HG02763 (cell line): ENCODE data around the gene AHNAK2.
A peak's percentile ranks its signal among the peaks of the same experiment; 100 is the strongest.
"Not testable (repeated sequence)": the region's sequence is repeated elsewhere in the genome, so short reads cannot be mapped to it uniquely, and the experiment has no call there.

Experiments used
- ATAC-seq: cut with Tn5 transposase; IDR thresholded peaks from one replicate; pipeline ENCODE4 v1.9.1; 2021; ENCODE audit warnings: mild to moderate bottlenecking, moderate library complexity; ENCODE audit not compliant: unreplicated experiment

AHNAK2 gene

GRCh38 chr14:104928391-104929133 is 49.6 kb downstream of the AHNAK2 start:
- ATAC-seq = no peak

GRCh38 chr14:104927901-104928300 is 50.3 kb downstream of the AHNAK2 start:
- ATAC-seq = no peak

GRCh38 chr14:104927432-104927816 is 50.8 kb downstream of the AHNAK2 start:
- no peak for ATAC-seq

GRCh38 chr14:104926619-104927431 is 51.3 kb downstream of the AHNAK2 start:
- peak; percentile 77 for ATAC-seq

- no peak for ATAC-seq
These were observed 52.1 kb downstream of the AHNAK2 start for GRCh38 chr14:104925855-104926609.

- ATAC-seq = no peak
These were observed 52.8 kb downstream of the AHNAK2 start for GRCh38 chr14:104925214-104925854.

- no peak for ATAC-seq
These were observed 53.6 kb downstream of the AHNAK2 start, which contains the start of gene PLD4 for GRCh38 chr14:104924421-104925213. Gene PLD4 (plus strand): TSS chr14:104924879. CDS start chr14:104927141, 2,262 bp downstream.

- no peak for ATAC-seq
These were observed 54.3 kb downstream of the AHNAK2 start for GRCh38 chr14:104923640-104924420.

- ATAC-seq = no peak
These were observed 58.2 kb downstream of the AHNAK2 start for GRCh38 chr14:104919993-104920315.

- ATAC-seq = not testable (repeated sequence)
These were observed 58.8 kb downstream of the AHNAK2 start for GRCh38 chr14:104919152-104919992.

- ATAC-seq = no peak
These were observed 60.2 kb downstream of the AHNAK2 start for GRCh38 chr14:104917993-104918392.

GRCh38 chr14:104917116-104917515 is 61.1 kb downstream of the AHNAK2 start:
- no peak for ATAC-seq

- ATAC-seq = no peak
These were observed 64.7 kb downstream of the AHNAK2 start for GRCh38 chr14:104913435-104913834.

- no peak for ATAC-seq
These were observed 66.1 kb downstream of the AHNAK2 start for GRCh38 chr14:104912053-104912452.

GRCh38 chr14:104908303-104908702 is 69.9 kb downstream of the AHNAK2 start:
- no peak for ATAC-seq

GRCh38 chr14:104905579-104905933 is 72.6 kb downstream of the AHNAK2 start:
- not testable (repeated sequence) for ATAC-seq

GRCh38 chr14:104904650-104905578 is 73.3 kb downstream of the AHNAK2 start:
- not testable (repeated sequence) for ATAC-seq
